ENCODE results near the gene TNFRSF13B.
"Not testable (repeated sequence)": the region's sequence is repeated elsewhere in the genome, so short reads cannot be mapped to it uniquely, and the experiment has no call there.

Gene TNFRSF13B

GRCh38 chr17:16925461-16926060 lies 46.4 kb downstream of the TNFRSF13B start:
- no peak for DNase-seq (ENCODE audit: low read depth)

- DNase-seq (ENCODE audit: low read depth) = no peak
These were observed 47.0 kb downstream of the TNFRSF13B start for GRCh38 chr17:16924696-16925440.

GRCh38 chr17:16923904-16924695 lies 47.8 kb downstream of the TNFRSF13B start:
- no peak for DNase-seq (ENCODE audit: low read depth)

GRCh38 chr17:16923097-16923903 lies 48.6 kb downstream of the TNFRSF13B start:
- DNase-seq (ENCODE audit: low read depth) = no peak

GRCh38 chr17:16922386-16923096 lies 49.4 kb downstream of the TNFRSF13B start:
- no peak for DNase-seq (ENCODE audit: low read depth)

GRCh38 chr17:16921451-16921850 lies 50.5 kb downstream of the TNFRSF13B start:
- DNase-seq (ENCODE audit: low read depth) = not testable (repeated sequence)

- DNase-seq (ENCODE audit: low read depth) = no peak
These were observed 51.3 kb downstream of the TNFRSF13B start for GRCh38 chr17:16920628-16921020.

GRCh38 chr17:16919663-16920627 lies 52.0 kb downstream of the TNFRSF13B start:
- no peak for DNase-seq (ENCODE audit: low read depth)

- DNase-seq (ENCODE audit: low read depth) = no peak
These were observed 53.5 kb downstream of the TNFRSF13B start for GRCh38 chr17:16918443-16918842.

GRCh38 chr17:16917671-16918394 lies 54.1 kb downstream of the TNFRSF13B start:
- no peak for DNase-seq (ENCODE audit: low read depth)

- DNase-seq (ENCODE audit: low read depth) = no peak
These were observed 55.4 kb downstream of the TNFRSF13B start for GRCh38 chr17:16916557-16916920.

GRCh38 chr17:16915752-16916556 lies 56.0 kb downstream of the TNFRSF13B start:
- peak; percentile 13 for DNase-seq (ENCODE audit: low read depth)

GRCh38 chr17:16913463-16913862 lies 58.5 kb downstream of the TNFRSF13B start:
- no peak for DNase-seq (ENCODE audit: low read depth)

GRCh38 chr17:16912021-16912962 lies 59.6 kb downstream of the TNFRSF13B start:
- no peak for DNase-seq (ENCODE audit: low read depth)

- DNase-seq (ENCODE audit: low read depth) = no peak
These were observed 60.6 kb downstream of the TNFRSF13B start for GRCh38 chr17:16911141-16911937.

- no peak for DNase-seq (ENCODE audit: low read depth)
These were observed 61.6 kb downstream of the TNFRSF13B start for GRCh38 chr17:16910341-16910740.

Data from fibroblast of gingiva (primary cell).